ENCODE data around the gene GOLGA8J. TPM values are rescaled to one million over a fixed set of nuclear protein-coding genes. Genes with fewer than 3 reads are reported as not detected.
"Not testable (repeated sequence)": the region's sequence is repeated elsewhere in the genome, so short reads cannot be mapped to it uniquely, and the experiment has no call there.

Gene GOLGA8J
- total RNA-seq, 2 donors from 2014 or later = 0.21 TPM; not detected in 1

GRCh38 chr15:30134751-30135150 lies 52.0 kb downstream of the GOLGA8J start, which contains the start of gene GOLGA8T:
GOLGA8T (plus strand) TSS chr15:30135051; CDS start chr15:30135149, 98 bp downstream.
- not testable (repeated sequence) for H3K4me3 Mint-ChIP-seq; H3K36me3 Mint-ChIP-seq; H3K9me3 Mint-ChIP-seq; H3K27ac Mint-ChIP-seq; ATAC-seq; H3K27me3 Mint-ChIP-seq; DNase-seq (ENCODE audit: low spot score); H3K4me1 Mint-ChIP-seq (ENCODE audit: low read depth in 2 of 2)

Other genes with a start within 250 kb of the GOLGA8J start
- gene GOLGA8T, start 52.1 kb downstream of the GOLGA8J start, total RNA-seq = 1 to 10 TPM; 1.7 to 2.3 TPM

Data from natural killer cell treated with Interleukin-12 subunit alpha and Interleukin-12 subunit beta and Interleukin-15 and Interleukin-18, amount 100 ng/mL, for 72 hours (primary cell).